CD4-positive, alpha-beta T cell treated with Interleukin-15 for 1 hour (primary cell): ENCODE data around the gene PDSS2.
"Not testable (repeated sequence)": the region's sequence is repeated elsewhere in the genome, so short reads cannot be mapped to it uniquely, and the experiment has no call there.

Experiments
- DNase-seq: peaks from one replicate; pipeline ENCODE4 v3.0.0-alpha.2; 2020

The PDSS2 gene

GRCh38 chr6:107315114-107315513 is 144.2 kb downstream of the PDSS2 start:
- no peak for DNase-seq

- no peak for DNase-seq
These were observed 144.8 kb downstream of the PDSS2 start for GRCh38 chr6:107314531-107314939.

- DNase-seq: no peak
These were observed 145.6 kb downstream of the PDSS2 start for GRCh38 chr6:107313776-107314175.

GRCh38 chr6:107310362-107310761 is 149.0 kb downstream of the PDSS2 start:
- DNase-seq: no peak

GRCh38 chr6:107308677-107309076 is 150.7 kb downstream of the PDSS2 start:
- DNase-seq: no peak

GRCh38 chr6:107305994-107306393 is 153.4 kb downstream of the PDSS2 start:
- not testable (repeated sequence) for DNase-seq

GRCh38 chr6:107305391-107305790 is 154.0 kb downstream of the PDSS2 start:
- DNase-seq: no peak

GRCh38 chr6:107304421-107305025 is 154.8 kb downstream of the PDSS2 start:
- DNase-seq: no peak

- no peak for DNase-seq
These were observed 166.0 kb downstream of the PDSS2 start for GRCh38 chr6:107293350-107293749.

- DNase-seq: no peak
These were observed 166.6 kb downstream of the PDSS2 start for GRCh38 chr6:107292715-107293271.

- no peak for DNase-seq
These were observed 168.9 kb downstream of the PDSS2 start for GRCh38 chr6:107290491-107290890.

GRCh38 chr6:107289258-107289657 is 170.1 kb downstream of the PDSS2 start:
- DNase-seq: not testable (repeated sequence)

- DNase-seq: not testable (repeated sequence)
These were observed 173.7 kb downstream of the PDSS2 start for GRCh38 chr6:107285683-107286082.

GRCh38 chr6:107284805-107285204 is 174.6 kb downstream of the PDSS2 start:
- DNase-seq: no peak

GRCh38 chr6:107280791-107281190 is 178.6 kb downstream of the PDSS2 start:
- DNase-seq: no peak

GRCh38 chr6:107280001-107280400 is 179.4 kb downstream of the PDSS2 start:
- not testable (repeated sequence) for DNase-seq

- no peak for DNase-seq
These were observed 184.0 kb downstream of the PDSS2 start for GRCh38 chr6:107275330-107275865.

- DNase-seq: no peak
These were observed 185.1 kb downstream of the PDSS2 start for GRCh38 chr6:107274288-107274687.

- no peak for DNase-seq
These were observed 187.1 kb downstream of the PDSS2 start for GRCh38 chr6:107272246-107272645.

- no peak for DNase-seq
These were observed 188.1 kb downstream of the PDSS2 start for GRCh38 chr6:107271208-107271790.

- no peak for DNase-seq
These were observed 191.7 kb downstream of the PDSS2 start for GRCh38 chr6:107267634-107268033.

GRCh38 chr6:107267006-107267405 is 192.4 kb downstream of the PDSS2 start:
- DNase-seq: no peak

GRCh38 chr6:107266563-107266962 is 192.8 kb downstream of the PDSS2 start:
- DNase-seq: no peak

GRCh38 chr6:107264357-107264840 is 195.0 kb downstream of the PDSS2 start:
- DNase-seq: no peak
